SW480 (cell line): ENCODE results near the gene STPG4.

ENCODE experiments used
- DNase-seq: peaks from one replicate; pipeline ENCODE4 v3.0.0-alpha.2; 2016; ENCODE audit warnings: low spot score

STPG4 gene

DNA sequence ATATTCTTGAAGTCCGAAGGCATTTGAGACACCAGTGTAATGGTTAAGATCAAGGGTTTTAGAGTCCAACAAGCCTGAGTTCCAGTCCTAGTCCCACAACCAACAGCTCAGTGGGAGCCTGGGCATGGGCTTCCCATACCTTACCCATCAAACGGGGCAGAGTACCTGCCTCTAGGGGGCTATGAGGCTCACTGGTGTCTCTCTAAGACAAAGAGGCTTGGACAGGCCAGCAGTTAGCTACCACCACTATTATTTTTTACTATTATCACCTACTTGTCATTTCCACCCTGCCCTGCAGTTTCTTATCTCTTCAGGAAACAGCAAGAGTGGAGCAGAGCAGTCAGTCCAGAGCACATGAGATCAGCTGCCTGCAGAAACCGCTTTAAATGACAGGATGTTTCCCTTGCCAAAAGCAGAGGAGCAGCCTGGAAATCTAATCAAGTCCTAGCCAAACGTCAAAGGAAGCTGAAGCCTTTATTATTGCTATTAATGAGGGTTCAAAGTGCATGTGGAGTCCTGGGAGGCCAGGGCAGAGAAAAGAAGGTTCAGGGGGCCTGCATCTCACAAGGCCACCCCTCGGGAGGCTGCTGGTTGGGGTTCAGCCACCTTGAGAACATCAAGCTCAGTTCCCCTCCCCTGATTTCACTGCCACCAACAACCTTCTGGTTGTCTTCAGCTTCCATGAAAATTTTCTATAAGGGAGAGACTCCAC lies 66.6 kb downstream of the STPG4 start:
- DNase-seq: peak; percentile 21

- DNase-seq: no peak
Observed at GRCh38 chr2:47087051-47087450, 68.1 kb downstream of the STPG4 start.

DNA sequence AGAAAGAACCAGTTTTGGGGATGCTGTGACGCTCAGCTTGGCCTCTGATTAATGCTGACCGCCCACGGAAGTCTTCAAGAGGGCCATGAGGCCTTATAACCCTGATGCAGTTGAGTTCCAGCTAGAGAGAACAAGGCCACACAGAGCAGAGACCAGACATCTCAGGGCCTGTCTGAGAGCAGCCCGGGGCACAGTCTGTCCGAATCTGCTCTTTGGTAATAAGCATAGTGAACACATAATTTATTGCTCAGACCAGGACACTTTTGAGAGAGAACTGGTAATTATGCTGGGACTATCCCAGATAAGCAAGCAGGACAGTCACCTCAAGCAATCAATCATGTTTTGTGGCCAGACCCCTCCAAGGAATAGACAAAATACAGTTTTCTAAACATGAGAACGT lies 68.5 kb downstream of the STPG4 start:
- no peak for DNase-seq

- DNase-seq: no peak
Observed at GRCh38 chr2:47086054-47086471, 69.0 kb downstream of the STPG4 start.

DNA sequence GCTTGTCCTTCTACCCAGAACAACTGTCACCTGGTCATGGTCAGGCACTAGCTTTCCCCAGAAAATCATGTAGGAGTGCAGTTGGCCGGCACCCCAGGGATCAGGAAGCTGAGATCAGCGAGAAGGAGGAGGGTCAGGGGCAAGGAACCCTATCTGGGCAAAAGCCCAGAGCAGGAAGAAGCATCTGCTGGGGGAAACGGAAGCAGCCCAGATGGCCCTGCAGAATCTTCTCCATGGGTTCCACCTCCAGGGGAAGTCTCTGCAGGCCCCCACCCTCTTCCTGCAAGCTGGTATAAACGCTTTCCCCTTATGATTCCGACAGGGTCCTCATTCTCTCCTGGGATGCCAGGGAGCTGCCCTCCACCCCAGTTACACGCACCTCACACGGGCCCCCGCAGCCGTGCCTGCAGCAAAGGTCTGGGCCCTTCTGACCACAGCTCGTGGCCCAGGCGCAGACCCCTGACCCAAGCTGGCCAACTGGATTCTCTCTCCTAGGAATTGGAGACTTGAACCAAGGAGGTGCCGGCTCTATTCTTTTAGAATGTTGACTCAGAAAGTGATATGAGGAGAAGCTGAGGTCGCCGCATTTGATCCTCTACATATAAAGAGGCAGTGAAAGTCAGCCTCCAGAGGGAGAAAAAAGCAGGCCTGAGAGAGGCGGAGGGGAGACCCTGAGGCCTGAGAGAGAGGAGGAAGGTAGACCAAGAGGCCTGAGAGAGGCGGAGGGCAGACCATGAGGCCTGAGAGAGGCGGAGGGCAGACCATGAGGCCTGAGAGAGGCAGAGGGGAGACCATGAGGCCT lies 71.0 kb downstream of the STPG4 start:
- DNase-seq: no peak

GRCh38 chr2:47083485-47083884 lies 71.6 kb downstream of the STPG4 start:
- no peak for DNase-seq

GRCh38 chr2:47083005-47083404 lies 72.1 kb downstream of the STPG4 start:
- no peak for DNase-seq

- no peak for DNase-seq
Observed at GRCh38 chr2:47080888-47081301, 74.2 kb downstream of the STPG4 start.

GRCh38 chr2:47079515-47080412 lies 75.3 kb downstream of the STPG4 start:
- no peak for DNase-seq

DNA sequence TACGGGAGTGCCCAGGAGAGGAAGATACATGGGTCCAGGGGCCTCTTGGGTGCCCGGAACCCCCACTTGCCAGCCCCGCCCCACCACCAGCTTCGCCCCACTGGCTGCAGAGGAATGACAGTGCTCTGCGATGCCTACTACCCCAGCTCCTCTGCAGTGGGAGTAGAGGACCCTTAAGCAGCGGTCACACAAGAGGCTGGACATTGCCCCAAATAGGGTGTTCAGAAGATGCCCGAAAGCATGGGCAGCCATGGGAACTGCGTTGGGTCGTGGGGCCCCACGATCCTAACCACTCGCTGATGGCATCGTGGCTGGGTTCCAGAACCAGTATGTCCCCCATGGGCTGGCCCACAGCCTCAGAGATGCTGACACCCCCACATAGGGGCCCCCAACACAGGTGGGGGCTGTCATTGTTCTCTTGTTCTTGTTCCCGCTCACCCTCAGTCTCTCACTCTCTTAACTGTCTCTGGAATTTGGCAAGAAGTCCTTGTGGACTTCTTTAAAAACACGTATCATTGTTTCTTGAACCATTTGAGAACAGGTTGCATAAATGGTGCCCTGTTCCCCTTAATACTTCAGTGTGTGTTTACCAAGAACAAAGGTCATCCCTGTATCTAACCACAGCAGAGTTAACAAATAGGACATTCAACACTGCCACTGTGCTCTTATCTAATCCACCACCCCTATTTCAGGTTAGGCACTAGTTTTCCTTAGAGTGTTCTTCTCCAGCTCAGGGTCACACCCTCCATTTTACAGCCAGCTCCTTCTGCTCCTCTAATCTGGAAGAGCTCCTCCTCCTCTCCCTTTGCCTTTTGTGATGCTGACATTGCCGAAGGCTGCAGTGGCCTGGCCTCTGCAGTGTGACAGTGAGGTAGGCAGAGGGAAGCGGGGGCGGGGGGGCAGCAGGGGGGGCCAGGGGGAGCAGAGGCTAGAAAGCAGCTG lies 76.3 kb downstream of the STPG4 start:
- DNase-seq: peak; percentile 83

- DNase-seq: peak; percentile 84
Observed at GRCh38 chr2:47077442-47078117, 77.5 kb downstream of the STPG4 start.

- peak; percentile 98 for DNase-seq
Observed at GRCh38 chr2:47076586-47077441, 78.3 kb downstream of the STPG4 start.

GRCh38 chr2:47076126-47076506 lies 79.0 kb downstream of the STPG4 start:
- DNase-seq: no peak

GRCh38 chr2:47075361-47076125 lies 79.6 kb downstream of the STPG4 start:
- DNase-seq: no peak

DNA sequence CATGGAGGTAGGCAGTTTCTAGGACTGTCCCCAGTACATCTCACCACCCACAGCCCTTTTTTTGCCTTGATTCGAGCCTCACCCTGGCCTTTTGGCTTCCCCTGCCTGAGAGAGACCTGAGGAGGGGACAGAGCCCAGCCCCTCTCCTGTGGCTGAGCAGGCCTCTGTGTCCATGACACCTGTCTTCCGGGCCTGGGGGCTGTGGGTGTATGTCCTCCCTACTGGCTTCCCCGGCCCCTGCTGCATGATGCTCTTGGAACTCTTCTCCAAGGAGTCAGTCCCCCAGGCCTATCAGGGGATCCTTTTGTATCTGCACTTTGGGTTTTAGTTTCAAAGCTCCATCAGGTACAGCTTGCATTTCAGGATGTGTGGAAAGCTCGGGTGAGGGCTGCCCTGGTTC lies 80.4 kb downstream of the STPG4 start:
- DNase-seq: no peak

- peak; percentile 73 for DNase-seq
Observed at GRCh38 chr2:47073641-47074040, 81.5 kb downstream of the STPG4 start.

- DNase-seq: no peak
Observed at GRCh38 chr2:47073217-47073616, 81.9 kb downstream of the STPG4 start.

DNA sequence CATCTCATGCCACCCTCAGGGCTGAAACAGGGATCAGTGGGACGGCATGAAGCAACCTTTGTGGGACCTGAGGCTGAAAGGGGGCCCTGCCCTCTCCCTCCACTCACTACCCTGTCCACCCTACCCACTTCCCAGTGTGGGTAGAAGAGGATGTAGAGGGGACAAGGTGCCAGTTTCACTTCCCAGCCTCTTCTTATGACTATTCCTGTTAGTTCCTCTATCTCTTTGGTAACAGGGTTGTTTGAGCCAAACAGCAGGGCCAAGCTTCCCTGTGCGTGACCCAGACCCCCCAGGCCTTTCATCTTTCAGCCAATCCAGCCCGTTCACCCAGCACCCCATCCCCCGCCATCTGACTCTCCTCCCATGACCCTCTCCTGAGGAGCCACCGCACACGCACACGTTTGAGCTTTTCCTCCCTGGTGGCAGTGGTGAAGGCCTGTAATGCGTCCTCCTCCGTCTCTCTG lies 82.3 kb downstream of the STPG4 start:
- DNase-seq: no peak
